Activated T-cell treated with anti-CD3 and anti-CD28 coated beads, Interleukin-2, amount 50 U/mL, for 4 hours (primary cell): ENCODE results near the gene HS1BP3. TPM values are rescaled to one million over a fixed set of nuclear protein-coding genes. Genes with fewer than 3 reads are reported as not detected.

ENCODE experiments used
- ATAC-seq, 2 donors: fragments of 200-7000 bp; cut with Tn5 transposase; one replicate each; pipeline ENCODE4 v1.10.0; 2021
- DNase-seq: peaks from one replicate; pipeline ENCODE4 v3.0.0-alpha.2; 2020
- H3K27me3 Mint-ChIP-seq: one replicate; pipeline ENCODE4 v1.8.0; 2021; ENCODE audit warnings: low read depth, mixed read lengths
- H3K36me3 Mint-ChIP-seq: one replicate; pipeline ENCODE4 v1.8.0; 2022; ENCODE audit warnings: mixed read lengths; ENCODE audit not compliant: insufficient read depth
- H3K4me1 Mint-ChIP-seq: one replicate; pipeline ENCODE4 v1.8.0; 2021; ENCODE audit warnings: low read depth, mixed read lengths
- H3K4me3 Mint-ChIP-seq: one replicate; pipeline ENCODE4 v1.8.0; 2021; ENCODE audit warnings: mild to moderate bottlenecking, moderate library complexity, mixed read lengths
- H3K9me3 Mint-ChIP-seq: one replicate; pipeline ENCODE4 v1.8.0; 2021; ENCODE audit warnings: mixed read lengths
- total RNA-seq, 3 donors: library from RNA; stranded (reverse); gene quantifications; one replicate each; pipeline ENCODE4 v1.2.1, GENCODE V29; 2021

HS1BP3 gene
- total RNA-seq, 3 donors from 2014 or later, result 6.0 to 6.7 (median 6.3) TPM

- Mint-ChIP-seq H3K9me3 (peaks cover 2% of the 10 kb centered on the region), H3K27me3 (no peaks in the 10 kb centered on the region), H3K36me3 (peaks cover 5% of the 10 kb centered on the region), H3K4me3 (no peak overlapping the region), H3K4me1 (no peaks in the 10 kb centered on the region)
- DNase-seq, result no peak
- no peak for ATAC-seq
These were observed 41.4 kb downstream of the HS1BP3 start for GRCh38 chr2:20609349-20609994.

GRCh38 chr2:20608666-20609348, 42.1 kb downstream of the HS1BP3 start:
- H3K4me1 Mint-ChIP-seq, result no peaks in the 10 kb centered on the region
- DNase-seq (no peak), ATAC-seq (no peak)
- H3K36me3 Mint-ChIP-seq, result peaks cover 3% of the 10 kb centered on the region
- no peak overlapping the region for H3K4me3 Mint-ChIP-seq
- H3K27me3 Mint-ChIP-seq, result no peaks in the 10 kb centered on the region
- peaks cover 2% of the 10 kb centered on the region for H3K9me3 Mint-ChIP-seq

GRCh38 chr2:20607446-20607845, 43.5 kb downstream of the HS1BP3 start:
- Mint-ChIP-seq H3K4me1 (no peaks in the 10 kb centered on the region), H3K36me3 (peaks cover 3% of the 10 kb centered on the region), H3K9me3 (peaks cover 2% of the 10 kb centered on the region), H3K27me3 (no peaks in the 10 kb centered on the region), H3K4me3 (no peak overlapping the region)
- no peak for ATAC-seq
- no peak for DNase-seq

- H3K27me3 Mint-ChIP-seq, result no peaks in the 10 kb centered on the region
- ATAC-seq, result no peak
- no peak overlapping the region for H3K4me3 Mint-ChIP-seq
- no peak for DNase-seq
- H3K36me3 Mint-ChIP-seq, result peaks cover 3% of the 10 kb centered on the region
- H3K4me1 Mint-ChIP-seq, result no peaks in the 10 kb centered on the region
- H3K9me3 Mint-ChIP-seq, result peaks cover 2% of the 10 kb centered on the region
These were observed 44.7 kb downstream of the HS1BP3 start for GRCh38 chr2:20606198-20606597.

GRCh38 chr2:20604951-20605381, 45.9 kb downstream of the HS1BP3 start:
- H3K36me3 Mint-ChIP-seq, result no peaks in the 10 kb centered on the region
- no peak for DNase-seq

GRCh38 chr2:20604401-20604911, 46.4 kb downstream of the HS1BP3 start:
- Mint-ChIP-seq H3K4me3 (no peak overlapping the region), H3K27me3 (no peaks in the 10 kb centered on the region), H3K4me1 (no peaks in the 10 kb centered on the region), H3K9me3 (peaks cover 2% of the 10 kb centered on the region), H3K36me3 (no peaks in the 10 kb centered on the region)
- ATAC-seq, result no peak
- no peak for DNase-seq

More at GRCh38 chr2:20604951-20605381, 45.9 kb downstream of the HS1BP3 start:
- no peak overlapping the region for H3K4me3 Mint-ChIP-seq
- peaks cover 2% of the 10 kb centered on the region for H3K9me3 Mint-ChIP-seq
- H3K4me1 Mint-ChIP-seq, result no peaks in the 10 kb centered on the region
- no peak for ATAC-seq
- H3K27me3 Mint-ChIP-seq, result no peaks in the 10 kb centered on the region

- Mint-ChIP-seq H3K9me3 (peaks cover 2% of the 10 kb centered on the region), H3K4me1 (no peaks in the 10 kb centered on the region), H3K4me3 (no peak overlapping the region), H3K27me3 (no peaks in the 10 kb centered on the region), H3K36me3 (no peaks in the 10 kb centered on the region)
- DNase-seq (no peak), ATAC-seq (no peak)
These were observed 47.1 kb downstream of the HS1BP3 start for GRCh38 chr2:20603791-20604190.

- H3K4me3 Mint-ChIP-seq, result no peak overlapping the region
These were observed 48.1 kb downstream of the HS1BP3 start for GRCh38 chr2:20602803-20603202.

GRCh38 chr2:20600756-20601325, 50.1 kb downstream of the HS1BP3 start:
- Mint-ChIP-seq H3K9me3 (no peaks in the 10 kb centered on the region), H3K4me3 (no peak overlapping the region), H3K4me1 (peaks cover 5% of the 10 kb centered on the region), H3K27me3 (no peaks in the 10 kb centered on the region), H3K36me3 (no peaks in the 10 kb centered on the region)
- ATAC-seq (no peak), DNase-seq (no peak)

More at GRCh38 chr2:20602803-20603202, 48.1 kb downstream of the HS1BP3 start:
- DNase-seq (no peak), ATAC-seq (no peak)
- Mint-ChIP-seq H3K27me3 (no peaks in the 10 kb centered on the region), H3K36me3 (no peaks in the 10 kb centered on the region), H3K4me1 (no peaks in the 10 kb centered on the region), H3K9me3 (peaks cover 2% of the 10 kb centered on the region)

GRCh38 chr2:20599861-20600461, 50.9 kb downstream of the HS1BP3 start:
- Mint-ChIP-seq H3K27me3 (no peaks in the 10 kb centered on the region), H3K4me1 (peaks cover 9% of the 10 kb centered on the region), H3K36me3 (no peaks in the 10 kb centered on the region), H3K4me3 (no peak overlapping the region), H3K9me3 (no peaks in the 10 kb centered on the region)
- DNase-seq (no peak), ATAC-seq (no peak)

GRCh38 chr2:20599001-20599600, 51.8 kb downstream of the HS1BP3 start:
- Mint-ChIP-seq H3K4me1 (peaks cover 9% of the 10 kb centered on the region), H3K9me3 (no peaks in the 10 kb centered on the region), H3K36me3 (peaks cover under 1% of the 10 kb centered on the region), H3K27me3 (no peaks in the 10 kb centered on the region), H3K4me3 (no peak overlapping the region)
- no peak for DNase-seq
- no peak for ATAC-seq

GRCh38 chr2:20597860-20598183, 53.1 kb downstream of the HS1BP3 start:
- no peak for DNase-seq
- Mint-ChIP-seq H3K4me3 (no peak overlapping the region), H3K36me3 (peaks cover 4% of the 10 kb centered on the region), H3K9me3 (no peaks in the 10 kb centered on the region), H3K4me1 (peaks cover 9% of the 10 kb centered on the region), H3K27me3 (no peaks in the 10 kb centered on the region)
- ATAC-seq, result no peak

- H3K9me3 Mint-ChIP-seq, result no peaks in the 10 kb centered on the region
- no peaks in the 10 kb centered on the region for H3K27me3 Mint-ChIP-seq
- peaks cover 4% of the 10 kb centered on the region for H3K36me3 Mint-ChIP-seq
- no peak for DNase-seq
- H3K4me3 Mint-ChIP-seq, result no peak overlapping the region
- peaks cover 9% of the 10 kb centered on the region for H3K4me1 Mint-ChIP-seq
- ATAC-seq, result no peak
These were observed 53.7 kb downstream of the HS1BP3 start for GRCh38 chr2:20596973-20597859.
